Activated CD4-positive, alpha-beta T cell treated with anti-CD3 and anti-CD28 coated beads for 48 hours (primary cell): Measurements from ENCODE around the gene ABLIM3.

Source experiments
- DNase-seq: peaks from one replicate; pipeline ENCODE4 v3.0.0-alpha.2; 2020

The ABLIM3 gene

DNA sequence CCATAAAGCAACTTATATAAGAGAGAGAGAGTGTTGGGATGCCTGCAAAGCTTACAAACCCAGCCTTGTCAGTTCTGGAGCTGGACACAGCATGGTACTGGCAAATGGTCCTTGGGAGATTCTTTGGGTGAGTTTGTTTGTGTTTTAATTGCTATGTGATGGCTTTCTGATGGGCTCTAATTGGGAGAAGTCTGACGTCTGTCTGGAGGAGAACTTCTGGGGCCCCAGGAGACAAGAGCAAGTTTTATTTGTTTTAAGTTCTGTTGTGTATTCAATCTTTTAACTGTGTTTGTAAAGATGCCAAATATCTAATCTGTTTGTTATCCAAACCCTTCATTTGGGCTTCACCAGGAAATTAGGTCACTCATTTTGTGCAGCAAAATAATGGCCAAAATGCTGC, 80.0 kb downstream of the ABLIM3 start:
- DNase-seq, result no peak

DNA sequence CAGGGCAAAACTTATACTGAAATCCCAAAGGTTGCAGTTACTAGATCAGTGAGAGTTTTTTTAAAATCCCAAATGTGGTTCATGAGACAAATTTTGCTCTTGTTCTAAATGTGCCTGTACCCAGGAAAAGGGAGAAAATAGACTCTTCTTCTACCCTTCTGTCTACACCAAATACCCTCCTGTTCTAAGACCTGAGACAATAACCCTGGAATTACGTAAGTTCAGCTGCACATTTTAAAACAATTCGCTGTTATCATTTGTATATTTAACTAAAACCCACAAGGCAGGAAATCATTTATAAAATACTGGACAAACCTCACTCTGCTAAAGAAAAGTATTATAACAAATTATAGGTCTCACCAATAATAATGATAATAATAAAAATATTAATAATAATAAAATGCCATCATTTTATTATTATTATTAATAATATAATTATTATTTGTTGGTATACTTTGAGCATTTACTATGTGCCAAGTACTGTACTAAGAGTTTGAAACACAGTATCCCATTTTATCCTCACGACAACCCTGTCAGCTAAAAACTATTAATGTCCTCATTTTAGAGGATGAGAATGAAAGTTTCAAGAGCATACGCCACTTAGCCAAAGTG, 80.5 kb downstream of the ABLIM3 start:
- no peak for DNase-seq

DNA sequence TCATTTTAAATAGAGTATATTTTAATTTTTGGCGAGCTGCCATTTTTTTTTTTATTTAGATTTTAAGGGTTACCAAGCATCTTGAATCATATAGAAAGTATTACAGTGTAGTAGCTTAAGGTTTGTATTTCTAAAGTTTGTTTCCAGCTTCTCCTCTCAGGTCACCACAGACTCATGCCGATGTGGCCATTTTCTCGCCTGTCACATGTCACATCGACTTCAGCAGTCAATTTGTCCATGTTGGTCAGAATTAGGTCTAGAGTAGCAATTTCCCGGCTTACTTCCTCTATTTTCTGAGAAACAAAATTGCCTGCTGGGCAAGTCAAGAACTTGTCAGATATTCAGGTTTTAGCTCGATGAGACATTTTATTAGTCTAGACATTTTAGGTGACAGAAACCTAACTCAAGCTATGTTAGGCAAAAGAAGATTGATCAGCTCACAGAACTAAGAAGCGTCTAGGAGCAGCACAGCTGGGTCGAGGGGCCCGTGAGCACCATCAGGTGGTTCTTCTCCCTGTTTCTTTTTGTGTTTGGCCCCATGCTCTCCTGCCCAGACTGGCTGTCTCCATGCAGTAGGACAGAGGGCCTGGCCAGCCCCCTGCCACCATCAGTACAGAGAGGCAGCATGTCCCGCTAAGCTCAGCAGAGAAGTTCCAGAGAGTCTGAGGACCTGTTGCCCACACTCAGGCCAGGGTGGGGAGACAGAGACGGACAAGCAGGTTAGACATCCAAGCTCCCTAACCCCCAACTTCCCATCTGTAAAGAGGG, 82.0 kb downstream of the ABLIM3 start:
- DNase-seq, result no peak

GRCh38 chr5:149224282-149224681, 83.0 kb downstream of the ABLIM3 start:
- DNase-seq, result no peak

GRCh38 chr5:149227168-149227826, 86.0 kb downstream of the ABLIM3 start:
- no peak for DNase-seq

DNA sequence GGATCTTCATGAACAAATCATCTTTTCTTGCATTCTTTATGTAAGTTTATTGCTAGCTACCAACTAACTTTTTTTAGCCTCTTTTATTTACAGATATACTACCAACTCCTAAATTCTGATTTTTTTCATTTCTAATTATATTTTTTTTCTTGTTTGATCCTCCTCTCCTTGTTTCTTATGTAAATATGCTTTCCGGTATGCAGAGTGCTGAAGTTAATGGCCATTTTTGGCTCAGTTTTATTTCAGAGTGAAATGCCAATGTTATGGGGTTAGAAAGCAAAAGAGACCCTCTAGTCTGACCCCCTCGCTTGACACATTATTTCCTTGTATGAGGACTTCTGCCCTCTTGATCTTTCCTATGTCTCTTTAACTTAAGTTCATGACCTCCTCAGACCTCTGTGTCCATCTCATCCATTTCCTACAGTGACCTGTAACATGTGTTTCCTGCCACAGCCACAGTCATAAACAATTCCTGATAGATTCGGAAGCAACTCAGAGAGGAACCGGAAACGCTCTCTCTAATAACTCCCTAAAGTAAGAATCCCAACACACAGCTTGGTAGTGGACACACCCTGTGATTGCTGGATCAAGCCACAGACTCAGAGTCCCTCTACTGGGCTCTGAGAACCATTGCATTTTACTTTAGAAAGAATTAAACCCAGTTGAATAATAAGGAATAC, 87.5 kb downstream of the ABLIM3 start:
- DNase-seq, result no peak

GRCh38 chr5:149229298-149229937, 88.1 kb downstream of the ABLIM3 start:
- no peak for DNase-seq

DNA sequence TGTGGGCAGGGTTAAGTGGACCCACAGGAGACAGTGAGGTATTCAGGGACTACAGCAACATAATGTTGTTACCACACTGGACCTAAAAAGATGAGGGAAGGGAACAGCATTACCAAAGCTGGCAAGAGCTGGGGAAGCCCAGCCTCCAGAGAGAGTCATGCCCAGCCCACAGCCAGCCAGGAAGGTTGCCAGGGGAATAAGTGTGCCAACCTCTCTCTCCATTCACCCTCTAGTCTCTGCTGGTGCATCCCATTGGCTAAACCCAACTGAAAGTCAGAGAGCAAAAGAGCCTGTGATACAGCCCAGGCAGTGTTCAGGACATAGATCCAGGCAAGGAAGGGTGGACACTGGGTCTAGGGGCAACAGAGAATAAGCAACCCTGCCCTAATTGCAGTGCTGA, 94.5 kb downstream of the ABLIM3 start:
- no peak for DNase-seq

GRCh38 chr5:149237662-149238061, 96.4 kb downstream of the ABLIM3 start:
- no peak for DNase-seq

DNA sequence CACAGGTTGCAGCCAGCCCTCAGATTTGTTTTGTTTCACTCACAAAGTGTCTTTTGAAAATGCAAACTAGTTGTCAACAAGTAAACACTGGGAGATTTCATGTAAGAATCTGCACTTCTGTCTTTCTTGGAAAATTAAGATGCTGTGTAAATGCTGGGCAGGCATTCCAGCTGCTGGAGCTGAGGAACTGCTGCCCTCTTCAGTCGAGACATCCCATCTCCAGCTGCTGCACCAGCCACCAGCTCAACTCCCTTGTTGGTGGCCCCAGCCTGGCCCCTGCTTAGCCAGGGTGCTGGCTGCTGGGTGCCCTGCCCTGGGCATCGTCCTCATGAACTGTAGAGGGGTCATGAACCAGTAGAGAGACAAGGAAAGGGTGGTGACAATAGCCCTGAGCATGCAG, 97.2 kb downstream of the ABLIM3 start:
- no peak for DNase-seq

GRCh38 chr5:149239917-149240316, 98.6 kb downstream of the ABLIM3 start:
- DNase-seq, result no peak

GRCh38 chr5:149240354-149240998, 99.2 kb downstream of the ABLIM3 start:
- DNase-seq, result peak; percentile 80

- no peak for DNase-seq
These were observed 101.0 kb downstream of the ABLIM3 start for GRCh38 chr5:149242339-149242738.

- DNase-seq, result no peak
These were observed 105.6 kb downstream of the ABLIM3 start for GRCh38 chr5:149246906-149247305.

DNA sequence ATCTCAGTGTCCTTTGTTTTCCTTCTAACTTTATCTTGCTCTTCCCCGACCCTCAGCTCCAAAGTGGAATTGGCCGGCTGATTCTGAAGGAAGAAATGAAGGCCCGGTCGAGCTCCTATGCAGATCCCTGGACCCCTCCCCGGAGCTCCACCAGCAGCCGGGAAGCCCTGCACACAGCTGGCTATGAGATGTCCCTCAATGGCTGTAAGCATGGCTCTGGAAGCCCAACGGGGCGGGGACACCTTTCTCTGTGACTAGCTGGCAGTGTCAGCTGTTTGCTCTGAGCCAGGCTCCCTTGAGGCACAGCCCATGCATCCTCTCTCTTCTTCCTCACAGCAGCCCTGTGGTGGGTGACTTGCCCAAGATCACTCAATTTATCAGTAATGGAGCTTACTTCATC, 106.4 kb downstream of the ABLIM3 start:
- no peak for DNase-seq

GRCh38 chr5:149251546-149251945, 110.3 kb downstream of the ABLIM3 start:
- DNase-seq, result no peak

- no peak for DNase-seq
These were observed 113.2 kb downstream of the ABLIM3 start for GRCh38 chr5:149254506-149254905.

GRCh38 chr5:149256451-149256850, 115.2 kb downstream of the ABLIM3 start:
- no peak for DNase-seq

GRCh38 chr5:149257131-149257530, 115.8 kb downstream of the ABLIM3 start:
- DNase-seq, result no peak

GRCh38 chr5:149257889-149258705, 116.8 kb downstream of the ABLIM3 start:
- DNase-seq, result no peak

DNA sequence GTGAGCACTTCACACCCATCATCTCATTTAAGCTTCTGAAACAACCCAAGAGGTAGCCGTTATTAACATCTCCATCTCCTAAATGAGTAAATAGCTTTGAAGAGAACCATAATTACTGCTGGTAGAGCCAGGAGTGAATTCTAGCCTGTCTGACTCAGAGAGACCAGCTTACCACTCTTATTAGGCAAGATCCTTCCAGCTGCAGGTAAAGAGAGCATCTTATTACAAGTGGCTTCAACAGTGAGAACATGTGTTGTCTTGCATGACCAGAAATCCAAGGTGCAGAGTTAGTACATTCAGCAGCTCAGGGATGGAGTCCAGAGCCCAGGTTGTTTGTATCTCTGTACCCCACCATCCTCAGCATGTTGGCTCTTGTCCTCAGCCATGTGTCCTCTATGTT, 119.5 kb downstream of the ABLIM3 start:
- DNase-seq, result no peak

DNA sequence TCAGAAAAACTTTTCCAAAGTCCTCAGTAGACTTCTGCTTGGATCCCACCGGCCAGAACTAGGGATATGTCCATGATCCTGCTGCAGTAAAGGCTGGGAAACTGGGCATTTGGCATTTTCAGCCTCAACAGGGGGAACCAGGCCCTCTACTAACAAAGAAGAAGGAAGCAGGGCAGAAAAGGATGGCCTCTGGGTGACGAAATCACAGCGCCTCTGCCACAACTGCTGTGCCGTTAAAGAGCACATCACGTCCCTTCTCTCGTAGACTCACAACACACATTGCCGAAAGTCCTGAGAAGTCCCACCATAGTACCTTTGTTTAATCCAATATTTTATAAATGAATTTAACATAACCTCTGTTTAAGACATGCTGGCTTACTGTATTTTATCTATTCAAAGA, 120.0 kb downstream of the ABLIM3 start:
- DNase-seq, result no peak
